HUDEP-2 (cell line): ENCODE measurements around the gene DKKL1.

Experiments
- DNase-seq, 76 experiments: peaks; one replicate each; lab custom pipeline; 2025; ENCODE audit not compliant: unreplicated experiment in 76 of 76; lab: John Stamatoyannopoulos, UW

The DKKL1 gene

GRCh38 chr19:49418511-49418910, 54.8 kb downstream of the DKKL1 start:
- no peak for DNase-seq

- no peak for DNase-seq
Observed at GRCh38 chr19:49419173-49419572, 55.5 kb downstream of the DKKL1 start.

DNA sequence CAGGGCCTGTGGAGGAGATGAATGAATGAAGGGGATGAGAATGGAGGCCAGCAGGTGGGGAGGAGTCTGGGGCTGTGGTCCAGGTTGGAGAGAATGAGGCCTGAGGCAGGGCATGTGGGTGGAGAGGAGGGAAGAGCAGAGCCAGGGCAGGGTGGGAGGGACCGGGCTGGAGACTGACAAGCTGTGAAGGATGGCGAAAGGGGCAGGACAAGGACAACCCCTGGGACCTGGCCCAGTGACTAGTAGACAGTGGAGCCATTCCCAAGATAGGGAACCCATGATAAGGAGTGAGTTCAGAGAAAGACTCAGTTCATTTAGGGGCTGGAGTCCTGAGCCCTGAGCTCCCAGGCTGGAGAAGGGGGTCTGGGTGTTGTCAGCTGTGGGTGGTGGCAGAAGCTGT, 56.5 kb downstream of the DKKL1 start:
- DNase-seq = no peak

- DNase-seq = peak in 46 of 76 experiments; percentile 19 to 71 (median 50)
Observed at GRCh38 chr19:49421039-49421877, 57.6 kb downstream of the DKKL1 start.

DNA sequence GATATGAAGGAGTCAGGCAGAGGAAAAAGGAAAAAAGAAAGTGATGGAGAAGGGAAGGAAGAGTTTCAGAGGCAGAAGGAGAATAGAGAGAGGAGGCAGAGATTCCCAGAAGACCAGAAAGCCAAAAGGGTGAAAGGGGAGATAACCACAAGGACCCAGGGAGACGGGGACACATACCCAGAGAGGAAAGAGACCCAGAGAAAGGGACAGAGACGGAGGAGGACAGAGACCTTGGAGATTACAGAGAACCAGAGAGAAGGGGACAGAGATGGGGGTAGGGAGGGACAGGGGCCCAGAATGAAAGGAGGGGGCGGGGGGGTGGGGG, 58.2 kb downstream of the DKKL1 start:
- DNase-seq = no peak

GRCh38 chr19:49422407-49423070, 58.9 kb downstream of the DKKL1 start:
- peak in 20 of 76 experiments; percentile 13 to 53 (median 31) for DNase-seq

GRCh38 chr19:49423071-49423984, 59.7 kb downstream of the DKKL1 start, which contains the start of gene PTH2:
PTH2 (minus strand) TSS chr19:49423441; CDS start chr19:49423339, 102 bp downstream.
- DNase-seq = no peak

DNA sequence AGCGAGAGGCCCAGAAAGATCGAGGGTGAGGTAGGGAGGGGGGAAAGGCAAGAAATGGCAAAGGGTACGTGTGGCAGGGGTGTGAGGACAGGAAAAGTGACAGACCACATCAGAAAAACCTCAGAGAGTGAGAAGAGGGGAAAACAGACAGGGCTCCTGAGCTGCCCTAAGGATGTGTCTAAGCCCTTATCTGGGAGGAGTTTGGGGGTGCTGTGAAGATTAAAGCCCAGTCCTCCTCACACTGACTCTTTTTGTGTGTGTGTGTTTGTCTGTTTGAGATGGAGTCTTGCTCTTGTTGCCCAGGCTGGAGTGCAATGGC, 60.3 kb downstream of the DKKL1 start:
- no peak for DNase-seq
